ENCODE data around the gene NXPE3. TPM values are rescaled to one million over a fixed set of nuclear protein-coding genes. Genes with fewer than 3 reads are reported as not detected.

The NXPE3 gene
- total and polyA plus RNA-seq, 10 of the 15 experiments (the other 5 are each of a cell fraction or from before 2014, with no cell fraction given): 2.0 to 8.7 (median 5.2) TPM

DNA sequence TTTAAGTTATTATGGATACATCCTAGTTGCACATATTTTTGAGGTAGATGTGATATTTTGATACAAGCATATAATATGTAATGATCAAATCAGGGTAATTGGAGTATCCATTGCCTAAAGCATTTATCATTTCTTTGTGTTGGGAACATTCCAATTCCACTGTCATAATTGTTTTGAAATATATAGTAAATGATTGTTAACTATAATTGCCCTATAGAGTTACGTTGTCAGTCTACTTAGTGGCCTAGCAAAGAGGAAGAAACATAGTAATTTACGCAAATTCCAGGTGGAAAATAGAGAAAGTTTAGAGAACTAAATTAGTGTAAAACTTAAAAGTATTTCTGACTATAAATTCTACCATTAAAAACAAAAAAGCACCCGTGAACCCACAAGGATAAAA, 24.9 kb downstream of the NXPE3 start:
- no peak for FAIRE-seq
- Histone ChIP-seq H3K27me3 (replicated peaks in 1 of 2; ENCODE audit: control insufficient read depth in 2 of 2, insufficient read depth in 2 of 2, low read length in 1 of 2) (no peaks in the 10 kb centered on the region), H3K4me3 (no peak overlapping the region), H4K20me1 (ENCODE audit: control insufficient read depth, insufficient read depth) (no peaks in the 10 kb centered on the region), H3K27ac (ENCODE audit: control insufficient read depth, insufficient read depth) (no peak overlapping the region), H3K4me2 (ENCODE audit: control insufficient read depth, insufficient read depth) (no peak overlapping the region), H3K4me1 (ENCODE audit: control insufficient read depth, insufficient read depth, low read length) (peaks cover 11% of the 10 kb centered on the region), H3K9ac (ENCODE audit: control insufficient read depth, insufficient read depth, low read length) (no peak overlapping the region), H2AFZ (ENCODE audit: control insufficient read depth, low read depth, low read length) (no peak overlapping the region), H3K36me3 (ENCODE audit: control insufficient read depth in 2 of 2, insufficient read depth in 2 of 2, low read length in 1 of 2) (no peaks in the 10 kb centered on the region; a peak in 2 of 4 replicates), H3K9me3 (replicated peaks; ENCODE audit: control insufficient read depth, insufficient read depth, low read length) (no peaks in the 10 kb centered on the region), H3K79me2 (ENCODE audit: control insufficient read depth, insufficient read depth, low read length) (no peaks in the 10 kb centered on the region)
- ChIA-PET SMC1A (ENCODE audit: uncharacterized antibody, unreplicated experiment) (interaction anchor here (0.9 to 19.7 kb wide), 10 partner anchors 10 to 733 kb away, joined by 3 to 949 read pairs (median 7); partner anchors contain the start of genes CEP97 and RPL24), POLR2A (no interaction called here), CTCF (interaction anchor here (0.8 to 15.9 kb wide), 13 partner anchors 8 to 868 kb away, joined by 3 to 1057 read pairs (median 8); no protein-coding TSS in a partner anchor), RAD21 (ENCODE audit: unreplicated experiment) (interaction anchor here (0.8 to 15.9 kb wide), 7 partner anchors 11 to 733 kb away, joined by 3 to 659 read pairs (median 4); no protein-coding TSS in a partner anchor)
- no TSS peak for BruUV-seq (replicated peaks)
- no peak for ATAC-seq
- WGBS (ENCODE audit: insufficient coverage, insufficient replicate concordance, low lambda C conversion rate, missing lambda C conversion rate): 94% methylated on average over 3 of the region's 3 CpGs
- no peak for DNase-seq (ENCODE audit: low read depth, low spot score)
- in situ Hi-C loops (cut with MboI): no loop called here
- intact Hi-C loops (cut with micrococcal nuclease; ENCODE audit: unreplicated experiment): loop anchor here (1.0 to 10.0 kb wide), 2 partner anchors 109 to 871 kb away; no protein-coding TSS in a partner anchor
- TF ChIP-seq SUZ12 (IDR thresholded peaks at IDR 0.05; ENCODE audit: unreplicated experiment): no peak
- TF ChIP-seq RCOR1 (conservative IDR thresholded peaks at IDR 0.05; ENCODE audit: low read depth, low read length): no peak
- TF ChIP-seq SP1 (IDR thresholded peaks at IDR 0.05; ENCODE audit: low read depth, low read length): no peak
- no peak for TF ChIP-seq ESRRA (IDR thresholded peaks at IDR 0.05; ENCODE audit: low read length)
- TF ChIP-seq, protein P1, sequence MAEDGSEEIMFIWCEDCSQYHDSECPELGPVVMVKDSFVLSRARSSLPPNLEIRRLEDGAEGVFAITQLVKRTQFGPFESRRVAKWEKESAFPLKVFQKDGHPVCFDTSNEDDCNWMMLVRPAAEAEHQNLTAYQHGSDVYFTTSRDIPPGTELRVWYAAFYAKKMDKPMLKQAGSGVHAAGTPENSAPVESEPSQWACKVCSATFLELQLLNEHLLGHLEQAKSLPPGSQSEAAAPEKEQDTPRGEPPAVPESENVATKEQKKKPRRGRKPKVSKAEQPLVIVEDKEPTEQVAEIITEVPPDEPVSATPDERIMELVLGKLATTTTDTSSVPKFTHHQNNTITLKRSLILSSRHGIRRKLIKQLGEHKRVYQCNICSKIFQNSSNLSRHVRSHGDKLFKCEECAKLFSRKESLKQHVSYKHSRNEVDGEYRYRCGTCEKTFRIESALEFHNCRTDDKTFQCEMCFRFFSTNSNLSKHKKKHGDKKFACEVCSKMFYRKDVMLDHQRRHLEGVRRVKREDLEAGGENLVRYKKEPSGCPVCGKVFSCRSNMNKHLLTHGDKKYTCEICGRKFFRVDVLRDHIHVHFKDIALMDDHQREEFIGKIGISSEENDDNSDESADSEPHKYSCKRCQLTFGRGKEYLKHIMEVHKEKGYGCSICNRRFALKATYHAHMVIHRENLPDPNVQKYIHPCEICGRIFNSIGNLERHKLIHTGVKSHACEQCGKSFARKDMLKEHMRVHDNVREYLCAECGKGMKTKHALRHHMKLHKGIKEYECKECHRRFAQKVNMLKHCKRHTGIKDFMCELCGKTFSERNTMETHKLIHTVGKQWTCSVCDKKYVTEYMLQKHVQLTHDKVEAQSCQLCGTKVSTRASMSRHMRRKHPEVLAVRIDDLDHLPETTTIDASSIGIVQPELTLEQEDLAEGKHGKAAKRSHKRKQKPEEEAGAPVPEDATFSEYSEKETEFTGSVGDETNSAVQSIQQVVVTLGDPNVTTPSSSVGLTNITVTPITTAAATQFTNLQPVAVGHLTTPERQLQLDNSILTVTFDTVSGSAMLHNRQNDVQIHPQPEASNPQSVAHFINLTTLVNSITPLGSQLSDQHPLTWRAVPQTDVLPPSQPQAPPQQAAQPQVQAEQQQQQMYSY (CRISPR knock-in tag; IDR thresholded peaks at IDR 0.05): no peak
- TF ChIP-seq FOXM1 (IDR thresholded peaks at IDR 0.05; ENCODE audit: low read depth, low read length): no peak
- TF ChIP-seq DPF2 (IDR thresholded peaks at IDR 0.05): no peak
- no peak for TF ChIP-seq JUND (IDR thresholded peaks at IDR 0.05; ENCODE audit: low read depth, low read length)
- TF ChIP-seq JUNB (IDR thresholded peaks at IDR 0.05): no peak
- no peak for TF ChIP-seq BCL11A (IDR thresholded peaks at IDR 0.05; ENCODE audit: low read depth, low read length)
- TF ChIP-seq, protein P2, sequence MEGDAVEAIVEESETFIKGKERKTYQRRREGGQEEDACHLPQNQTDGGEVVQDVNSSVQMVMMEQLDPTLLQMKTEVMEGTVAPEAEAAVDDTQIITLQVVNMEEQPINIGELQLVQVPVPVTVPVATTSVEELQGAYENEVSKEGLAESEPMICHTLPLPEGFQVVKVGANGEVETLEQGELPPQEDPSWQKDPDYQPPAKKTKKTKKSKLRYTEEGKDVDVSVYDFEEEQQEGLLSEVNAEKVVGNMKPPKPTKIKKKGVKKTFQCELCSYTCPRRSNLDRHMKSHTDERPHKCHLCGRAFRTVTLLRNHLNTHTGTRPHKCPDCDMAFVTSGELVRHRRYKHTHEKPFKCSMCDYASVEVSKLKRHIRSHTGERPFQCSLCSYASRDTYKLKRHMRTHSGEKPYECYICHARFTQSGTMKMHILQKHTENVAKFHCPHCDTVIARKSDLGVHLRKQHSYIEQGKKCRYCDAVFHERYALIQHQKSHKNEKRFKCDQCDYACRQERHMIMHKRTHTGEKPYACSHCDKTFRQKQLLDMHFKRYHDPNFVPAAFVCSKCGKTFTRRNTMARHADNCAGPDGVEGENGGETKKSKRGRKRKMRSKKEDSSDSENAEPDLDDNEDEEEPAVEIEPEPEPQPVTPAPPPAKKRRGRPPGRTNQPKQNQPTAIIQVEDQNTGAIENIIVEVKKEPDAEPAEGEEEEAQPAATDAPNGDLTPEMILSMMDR (IDR thresholded peaks at IDR 0.05 in 2 of 3, conservative IDR thresholded peaks at IDR 0.05 in 1 of 3; ENCODE audit: control insufficient read depth in 2 of 3, extremely low read depth in 1 of 3, insufficient read depth in 1 of 3, low read depth in 3 of 3, low read length in 3 of 3): no peak
- TF ChIP-seq MYB (IDR thresholded peaks at IDR 0.05; ENCODE audit: borderline replicate concordance, low read depth, low read length): no peak
- TF ChIP-seq SPI1 (IDR thresholded peaks at IDR 0.05; ENCODE audit: borderline replicate concordance, insufficient read depth, low read depth, low read length): no peak
- no peak for TF ChIP-seq ZBTB40 (IDR thresholded peaks at IDR 0.05; ENCODE audit: borderline replicate concordance)
- TF ChIP-seq SUPT20H (IDR thresholded peaks at IDR 0.05; ENCODE audit: borderline replicate concordance, control insufficient read depth, low read depth, low read length): no peak
